MG63 (cell line): Measurements from ENCODE around the gene DCST1. TPM values are rescaled to one million over a fixed set of nuclear protein-coding genes. Genes with fewer than 3 reads are reported as not detected.

ENCODE experiments used
- DNase-seq: peaks from one replicate; pipeline ENCODE4 v3.0.0-alpha.2; 2020
- H3K27me3 ChIP-seq: fragments of 250-450 bp; sonication (Bioruptor Pico); 2 replicates; pipeline ENCODE4 v1.5.1; 2020; ENCODE audit warnings: mild to moderate bottlenecking, moderate library complexity
- H3K36me3 ChIP-seq: fragments of 250-450 bp; sonication (Bioruptor Pico); 2 replicates; pipeline ENCODE4 v1.5.1; 2020; ENCODE audit warnings: mild to moderate bottlenecking, moderate library complexity
- H3K4me3 ChIP-seq: fragments of 250-450 bp; sonication (Bioruptor Pico); 2 replicates; pipeline ENCODE4 v1.5.1; 2020; ENCODE audit warnings: mild to moderate bottlenecking, moderate library complexity
- H3K9me3 ChIP-seq: fragments of 250-450 bp; sonication (Bioruptor Pico); 2 replicates; pipeline ENCODE4 v1.5.1; 2020; ENCODE audit warnings: mild to moderate bottlenecking, moderate library complexity
- total RNA-seq: library from RNA; depleted of rRNA; stranded (reverse); fragments of >200 nt; shearing (Covaris generic); gene quantifications from 2 replicates; pipeline ENCODE4 v1.2.3, GENCODE V29; 2014; ENCODE audit warnings: low replicate concordance

The DCST1 gene
- total RNA-seq, 1 experiment from 2014 or later = not detected

- peaks cover 3% of the 10 kb centered on the region; the same call in 1 of the 2 replicates for H3K36me3 ChIP-seq
- no peak overlapping the region for H3K4me3 ChIP-seq
- no peaks in the 10 kb centered on the region for H3K9me3 ChIP-seq
- no peak for DNase-seq
- H3K27me3 ChIP-seq = no peaks in the 10 kb centered on the region
Observed at GRCh38 chr1:155070158-155070621, 36.6 kb downstream of the DCST1 start.

DNA sequence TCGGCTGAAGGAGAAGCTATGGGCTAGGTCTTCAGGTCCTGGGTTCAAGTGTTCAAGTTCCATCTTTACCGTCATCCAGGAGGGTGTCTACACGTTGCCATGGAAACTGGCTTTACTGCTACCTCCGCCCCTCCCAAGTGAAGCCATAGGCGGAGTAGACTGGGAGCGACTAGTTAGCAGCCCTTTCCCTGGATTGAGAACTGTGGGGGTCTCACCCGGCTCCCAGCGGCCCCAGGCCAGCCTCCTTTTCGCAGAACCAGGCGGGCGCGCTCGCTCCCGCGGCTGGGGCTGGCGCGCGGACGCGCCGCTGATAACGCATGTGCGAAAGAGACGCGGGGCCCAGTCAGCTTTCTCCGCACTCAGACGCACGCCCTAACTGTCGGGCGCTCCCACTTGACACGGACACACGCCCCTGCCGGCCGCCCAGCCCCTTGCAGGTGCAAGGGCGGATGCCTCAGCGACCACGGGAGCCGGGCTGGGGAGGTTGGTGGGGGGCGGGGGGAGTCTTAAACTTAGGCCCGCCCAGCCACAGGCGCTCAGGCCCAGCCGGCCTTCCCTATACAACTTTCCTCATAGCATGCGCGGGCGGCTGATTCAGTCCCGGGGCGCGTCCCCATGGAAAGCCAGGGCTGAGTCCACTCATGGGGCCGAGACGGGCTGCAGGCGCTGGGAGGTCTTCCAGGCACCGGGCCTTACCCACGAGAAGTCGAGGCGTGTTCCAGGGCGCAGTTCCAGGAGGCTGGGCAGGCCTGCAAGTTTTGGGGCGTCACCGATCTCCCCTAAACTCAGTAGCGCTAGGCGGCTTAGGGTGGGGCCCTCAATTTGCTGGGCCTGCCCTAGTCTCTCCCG lies 37.3 kb downstream of the DCST1 start:
- Histone ChIP-seq H3K27me3 (no peaks in the 10 kb centered on the region), H3K36me3 (peaks cover 3% of the 10 kb centered on the region; the same call in 1 of the 2 replicates), H3K9me3 (no peaks in the 10 kb centered on the region), H3K4me3 (no peak overlapping the region)
- DNase-seq = no peak

GRCh38 chr1:155071701-155072100 lies 38.1 kb downstream of the DCST1 start:
- Histone ChIP-seq H3K4me3 (no peak overlapping the region), H3K27me3 (no peaks in the 10 kb centered on the region), H3K36me3 (peaks cover 3% of the 10 kb centered on the region; the same call in 1 of the 2 replicates), H3K9me3 (no peaks in the 10 kb centered on the region)
- no peak for DNase-seq

DNA sequence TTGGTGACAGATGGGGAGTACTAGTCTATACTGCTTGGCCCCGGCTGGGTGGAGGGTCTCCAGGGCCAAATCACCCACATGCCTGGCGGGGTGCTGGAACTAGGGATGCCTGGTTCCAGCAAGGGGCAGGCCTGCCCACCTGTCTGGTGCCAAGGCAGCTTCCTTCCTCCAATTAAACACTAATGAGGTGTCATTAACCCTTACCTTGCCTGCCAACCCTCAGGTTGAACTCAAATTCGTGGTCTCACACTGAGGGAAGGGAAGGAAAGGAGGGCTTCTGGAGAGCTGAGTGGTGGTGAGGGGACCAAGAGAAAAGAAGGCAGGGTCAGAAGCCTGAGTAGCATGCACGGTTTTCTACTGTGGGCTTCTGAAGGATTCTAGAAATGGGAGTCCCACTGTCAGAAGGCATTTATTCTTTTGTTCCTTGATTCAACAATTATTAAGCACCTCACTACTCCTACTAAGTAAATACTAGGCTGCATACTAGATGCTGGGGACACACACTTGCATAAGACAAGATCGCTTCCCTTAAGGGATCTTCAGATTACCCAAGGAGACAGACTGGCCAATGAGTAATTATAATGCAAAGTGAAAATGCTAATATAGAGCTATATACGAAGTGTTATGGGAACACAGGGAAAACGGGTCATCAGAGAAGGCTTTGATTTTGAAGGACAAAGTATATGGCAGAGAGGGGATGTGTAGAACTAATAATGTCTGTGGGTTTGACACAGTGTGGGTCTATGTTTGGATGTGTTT lies 39.1 kb downstream of the DCST1 start:
- Histone ChIP-seq H3K4me3 (no peak overlapping the region), H3K27me3 (no peaks in the 10 kb centered on the region), H3K36me3 (peaks cover 3% of the 10 kb centered on the region; the same call in 1 of the 2 replicates), H3K9me3 (no peaks in the 10 kb centered on the region)
- no peak for DNase-seq

- no peaks in the 10 kb centered on the region for H3K27me3 ChIP-seq
- H3K4me3 ChIP-seq = no peak overlapping the region
- no peak for DNase-seq
- no peaks in the 10 kb centered on the region for H3K9me3 ChIP-seq
- H3K36me3 ChIP-seq = peaks cover 3% of the 10 kb centered on the region; the same call in 1 of the 2 replicates
Observed at GRCh38 chr1:155073377-155074242, 40.0 kb downstream of the DCST1 start.

DNA sequence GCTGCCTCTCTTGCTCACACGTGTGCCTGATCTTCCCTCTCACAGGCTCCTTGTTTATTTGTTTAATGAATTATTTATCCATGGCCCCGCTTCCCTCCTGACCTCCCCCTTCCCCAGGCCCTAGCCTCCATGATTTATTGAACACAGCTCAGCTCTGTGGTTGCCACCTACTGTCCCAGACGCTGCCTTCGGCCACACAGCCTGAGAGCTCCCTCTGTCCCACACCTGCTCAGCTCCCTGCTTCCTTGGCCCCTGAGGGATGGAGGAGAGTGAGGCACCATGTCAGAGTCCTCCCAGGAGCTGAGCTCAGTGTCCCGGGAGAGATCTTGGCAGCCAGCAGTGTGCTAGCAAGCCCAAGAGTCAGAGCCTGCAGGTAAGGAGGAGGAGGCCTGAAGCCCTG lies 41.9 kb downstream of the DCST1 start:
- no peaks in the 10 kb centered on the region for H3K9me3 ChIP-seq
- H3K36me3 ChIP-seq = no peaks in the 10 kb centered on the region
- H3K27me3 ChIP-seq = peaks cover 17% of the 10 kb centered on the region
- DNase-seq = no peak
- H3K4me3 ChIP-seq = no peak overlapping the region

GRCh38 chr1:155076371-155076770 lies 42.7 kb downstream of the DCST1 start:
- no peak for DNase-seq
- Histone ChIP-seq H3K9me3 (no peaks in the 10 kb centered on the region), H3K4me3 (no peak overlapping the region), H3K36me3 (no peaks in the 10 kb centered on the region), H3K27me3 (peaks cover 25% of the 10 kb centered on the region)

DNA sequence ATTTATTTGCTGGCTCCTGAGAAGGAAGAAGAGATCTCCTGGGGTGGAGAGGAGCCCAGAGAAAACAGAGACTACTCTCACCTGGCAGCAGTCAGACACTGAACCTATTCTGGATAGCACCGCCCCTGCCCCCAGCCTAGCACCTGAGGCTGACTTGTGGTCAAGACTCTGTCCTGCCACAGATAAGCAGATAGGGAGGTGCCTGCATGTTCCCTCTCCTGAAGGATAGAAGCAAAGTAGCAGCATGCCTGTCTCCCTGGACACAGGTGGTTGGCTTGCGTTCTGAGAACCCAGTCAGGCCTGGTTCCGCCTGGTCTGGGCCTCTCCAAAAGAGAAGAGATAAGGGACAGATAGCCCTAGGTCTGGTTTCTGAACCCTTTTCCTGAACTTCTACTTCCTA lies 43.7 kb downstream of the DCST1 start:
- Histone ChIP-seq H3K4me3 (no peak overlapping the region), H3K27me3 (peaks cover 35% of the 10 kb centered on the region)

GRCh38 chr1:155077758-155078445 lies 44.3 kb downstream of the DCST1 start:
- no peaks in the 10 kb centered on the region for H3K9me3 ChIP-seq
- DNase-seq = no peak
- peaks cover 39% of the 10 kb centered on the region for H3K27me3 ChIP-seq
- H3K4me3 ChIP-seq = peak overlapping the region; percentile 35
- H3K36me3 ChIP-seq = no peaks in the 10 kb centered on the region

More for the DNA sequence above, 43.7 kb downstream of the DCST1 start:
- no peak for DNase-seq
- Histone ChIP-seq H3K36me3 (no peaks in the 10 kb centered on the region), H3K9me3 (no peaks in the 10 kb centered on the region)

- DNase-seq = peak; percentile 75
- H3K27me3 ChIP-seq = peaks cover 43% of the 10 kb centered on the region
Observed at GRCh38 chr1:155078469-155079209, 45.0 kb downstream of the DCST1 start, which contains the start of gene EFNA3. Gene EFNA3 (plus strand): TSS chr1:155078837. CDS start chr1:155078942, 105 bp downstream.

DNA sequence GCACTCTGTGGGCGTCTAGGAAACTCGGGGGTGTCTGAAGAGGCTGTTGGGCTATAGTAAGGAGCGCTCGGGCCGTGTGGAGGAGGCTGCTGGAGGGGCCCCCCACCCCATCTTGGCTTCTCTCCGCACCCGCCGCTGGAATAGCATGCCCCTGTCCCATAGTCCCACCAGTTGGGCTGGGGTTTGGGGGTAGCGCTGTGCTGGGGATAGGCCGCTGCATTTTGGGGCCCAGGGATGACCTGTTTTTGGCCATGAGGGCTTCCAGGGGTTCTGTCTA lies 45.5 kb downstream of the DCST1 start:
- H3K36me3 ChIP-seq = no peaks in the 10 kb centered on the region
- no peak for DNase-seq
- no peaks in the 10 kb centered on the region for H3K9me3 ChIP-seq
- H3K4me3 ChIP-seq = peak overlapping the region; percentile 35
- peaks cover 43% of the 10 kb centered on the region for H3K27me3 ChIP-seq

More at GRCh38 chr1:155078469-155079209, 45.0 kb downstream of the DCST1 start, which contains the start of gene EFNA3:
- peak within 1 kb of the TSS; percentile 35 for H3K4me3 ChIP-seq
- no peaks in the 10 kb centered on the region for H3K36me3 ChIP-seq
- no peaks in the 10 kb centered on the region for H3K9me3 ChIP-seq

- Histone ChIP-seq H3K4me3 (no peak overlapping the region), H3K27me3 (peaks cover 43% of the 10 kb centered on the region), H3K36me3 (no peaks in the 10 kb centered on the region), H3K9me3 (no peaks in the 10 kb centered on the region)
- no peak for DNase-seq
Observed at GRCh38 chr1:155079487-155080311, 46.1 kb downstream of the DCST1 start.

DNA sequence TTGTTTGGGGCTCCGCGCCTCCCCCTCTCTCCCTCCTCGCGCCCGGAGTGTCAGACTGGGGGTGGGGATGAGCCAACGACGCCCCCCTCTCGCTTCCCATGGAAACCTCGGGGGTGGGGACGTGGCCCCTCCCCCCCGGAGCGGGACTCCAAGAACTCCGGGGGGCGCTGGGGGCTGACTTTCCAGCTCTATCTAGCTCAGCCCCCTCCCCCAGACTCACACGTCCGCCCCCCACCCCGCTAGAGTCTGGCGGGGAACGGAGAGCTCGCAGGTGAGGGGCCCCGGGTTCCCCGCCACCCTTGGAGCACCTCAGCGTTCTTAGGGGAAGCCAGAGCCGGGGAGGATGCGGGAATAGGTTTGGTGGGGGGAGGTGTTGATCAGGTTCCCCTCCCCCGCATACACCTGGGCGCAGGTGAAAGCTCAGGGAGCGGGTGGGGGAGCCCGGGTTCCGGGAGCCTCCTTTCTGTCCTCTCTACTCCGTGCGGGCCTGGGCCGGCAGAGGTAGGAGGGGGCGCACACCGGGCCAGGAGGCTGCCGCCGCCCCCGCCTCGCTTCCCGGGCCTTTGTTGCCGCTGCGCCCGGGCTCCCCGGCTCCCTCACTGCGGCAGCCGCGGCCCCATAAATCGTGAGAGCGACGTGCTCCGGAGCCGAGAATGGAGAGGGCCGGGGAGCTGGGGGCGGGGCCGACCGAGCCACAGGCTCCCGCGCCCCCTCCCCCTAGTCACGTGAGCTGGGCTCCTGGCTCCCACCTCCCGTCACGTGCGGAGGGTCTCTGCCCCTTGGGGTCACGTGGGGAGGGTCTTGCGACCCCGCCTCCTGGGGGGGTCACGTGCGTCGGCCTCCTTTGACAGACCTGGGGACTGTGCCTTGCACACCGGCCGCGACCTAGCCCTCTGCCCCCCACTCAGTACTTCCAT lies 46.9 kb downstream of the DCST1 start:
- Histone ChIP-seq H3K27me3 (peaks cover 43% of the 10 kb centered on the region), H3K36me3 (no peaks in the 10 kb centered on the region), H3K4me3 (no peak overlapping the region), H3K9me3 (no peaks in the 10 kb centered on the region)
- DNase-seq = no peak
